Measurements from ENCODE around the gene RABL2A.
"Not testable (repeated sequence)": the region's sequence is repeated elsewhere in the genome, so short reads cannot be mapped to it uniquely, and the experiment has no call there.

RABL2A gene

DNA sequence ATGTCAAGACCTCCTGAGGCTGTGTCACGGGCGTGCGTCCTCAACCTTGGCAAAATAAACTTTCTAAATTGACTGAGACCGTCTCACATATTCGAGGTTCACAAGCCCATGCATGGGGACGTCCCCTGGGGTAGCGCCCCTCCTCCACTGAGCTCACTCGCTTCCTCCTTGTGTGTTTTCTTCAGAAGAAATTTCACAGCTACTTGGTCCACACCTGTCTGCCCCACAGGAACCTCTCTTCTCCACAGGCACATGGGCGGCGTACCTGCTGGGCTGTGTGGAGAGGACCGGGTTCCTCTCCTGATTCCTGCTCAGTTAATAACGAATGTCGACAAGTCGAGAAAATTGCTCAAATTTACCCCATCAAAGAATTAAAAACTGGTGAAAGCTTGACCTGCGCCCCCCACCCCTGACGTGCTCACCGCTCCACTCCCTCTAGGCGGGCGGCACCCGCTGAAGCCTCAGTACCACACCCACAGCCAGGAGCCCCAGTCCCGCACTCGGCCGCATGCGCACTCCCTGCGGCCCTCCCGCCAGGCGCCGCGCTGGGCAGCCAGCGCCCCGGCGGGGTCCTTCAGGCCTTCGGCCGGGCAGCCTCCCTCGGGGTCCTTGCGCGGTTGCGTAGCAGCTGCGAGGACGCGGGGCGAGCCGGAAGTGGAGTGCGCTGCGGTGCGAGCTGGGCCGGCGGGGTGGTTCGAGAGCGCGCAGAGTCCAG, at the start of gene RABL2A:
TSS of gene RABL2A (plus strand) at position 651 of the 715 bp plus-strand sequence. CDS start 1,341 bp downstream, outside the sequence.
- DNase-seq = peak; percentile 90

DNA sequence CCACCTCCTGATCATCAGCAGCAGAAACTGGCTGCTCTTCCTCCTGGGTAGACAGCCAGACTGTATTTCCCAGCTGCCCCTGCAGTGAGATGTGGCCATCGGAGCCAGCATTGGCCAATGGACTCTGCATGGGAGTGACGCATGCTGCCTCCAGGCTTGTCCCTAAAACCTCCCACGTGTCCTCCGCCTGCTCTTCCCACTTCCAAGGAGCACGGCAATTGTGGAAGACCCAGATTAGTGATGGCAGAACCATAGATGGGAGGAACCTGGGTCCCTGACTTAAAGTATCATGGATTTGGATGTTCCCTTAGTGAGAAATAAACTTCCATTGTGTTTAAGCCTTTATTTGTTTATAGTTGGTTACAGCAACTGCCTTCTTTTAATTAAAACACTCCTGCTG, 48.6 kb upstream of the RABL2A start:
- DNase-seq = not testable (repeated sequence)

DNA sequence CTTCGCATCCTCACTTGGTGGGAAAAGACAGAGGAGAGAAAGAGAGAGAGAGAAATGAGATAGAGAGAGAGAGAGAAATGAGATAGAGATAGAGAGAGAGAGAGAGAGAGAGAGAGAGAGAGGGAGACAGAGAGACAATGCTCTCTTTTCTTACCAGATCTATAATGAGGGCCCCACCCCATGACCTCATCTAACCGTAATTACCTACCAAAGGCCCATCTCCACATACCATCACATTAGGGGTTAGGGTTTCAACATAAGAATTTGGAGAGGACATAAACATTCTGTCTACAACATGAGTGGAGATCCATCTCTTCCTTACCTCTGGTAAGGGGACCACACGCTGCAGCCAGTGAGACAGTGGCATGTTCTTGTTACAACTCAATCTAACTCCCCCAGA, 44.6 kb upstream of the RABL2A start:
- not testable (repeated sequence) for DNase-seq

DNA sequence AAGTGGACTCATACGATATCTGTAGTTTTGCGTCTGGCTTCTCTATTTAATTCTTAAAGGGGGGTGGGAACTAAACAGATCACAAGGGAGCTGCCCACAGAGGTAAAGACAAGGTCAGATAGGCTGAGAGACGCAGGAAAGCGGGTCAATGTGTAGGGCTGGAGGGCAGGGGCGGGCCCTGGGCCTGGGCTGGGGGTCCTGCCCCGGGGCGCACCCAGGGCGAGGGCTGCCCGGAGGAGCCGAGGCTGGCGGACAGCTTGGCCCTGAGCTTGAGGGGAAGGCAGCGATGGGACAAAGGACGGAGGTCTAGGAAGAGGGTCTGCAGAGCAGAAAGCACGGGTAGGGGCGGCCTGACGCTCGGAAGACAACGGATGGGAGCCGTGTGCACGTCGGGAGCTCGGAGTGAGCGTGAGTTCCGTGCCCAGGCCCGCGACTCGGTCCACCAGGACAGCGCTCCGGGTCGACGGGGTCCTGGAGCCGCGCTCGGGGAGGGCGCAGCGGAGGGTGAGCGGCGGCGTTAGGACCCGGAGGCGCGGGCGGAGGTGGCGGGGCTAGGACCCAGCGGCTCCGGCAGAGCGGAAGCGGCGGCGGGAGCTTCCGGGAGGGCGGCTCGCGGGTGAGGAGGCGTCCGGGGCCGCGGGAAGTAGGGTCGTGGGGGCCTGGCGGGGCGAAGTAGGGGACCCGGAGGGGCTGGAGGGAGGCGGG, 43.4 kb upstream of the RABL2A start:
- peak; percentile 72 for DNase-seq

DNA sequence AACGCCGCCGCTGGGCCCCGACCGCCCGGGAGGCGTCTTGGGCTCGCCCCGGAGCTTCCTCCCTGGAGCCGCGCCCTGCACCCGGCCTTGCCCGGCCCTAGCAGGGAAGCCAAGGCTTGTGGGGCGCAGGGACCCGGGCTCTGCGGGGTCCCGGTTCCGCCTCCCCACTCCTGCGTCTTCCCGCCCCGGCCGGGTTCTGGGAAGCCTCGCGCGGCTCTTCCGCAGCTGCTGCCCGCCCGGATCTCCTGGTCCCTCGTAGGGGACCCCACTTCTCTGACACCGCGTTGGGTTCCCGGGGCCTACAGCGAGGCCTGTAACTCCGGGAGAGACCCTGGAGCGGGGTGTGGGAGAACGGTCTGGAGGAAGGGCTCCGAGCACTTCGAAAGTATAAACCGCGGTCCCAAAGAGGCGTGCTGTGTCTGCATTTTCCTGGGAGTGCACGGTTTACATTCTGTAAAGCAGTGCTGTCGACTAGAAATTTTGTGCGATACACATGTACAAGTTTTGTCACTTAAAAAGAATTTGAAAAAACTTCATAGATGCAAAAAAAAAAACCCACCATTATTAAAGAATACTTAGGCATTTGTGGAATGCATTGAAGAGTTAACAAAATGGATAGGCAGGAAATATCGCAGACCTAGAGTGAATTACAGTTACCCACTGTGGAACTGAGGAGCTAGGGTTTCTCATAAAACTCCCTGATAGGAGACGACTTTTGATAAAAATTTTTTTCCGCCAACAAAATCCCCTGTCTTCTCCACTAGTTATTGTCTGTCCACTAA, 42.6 kb upstream of the RABL2A start:
- DNase-seq = not testable (repeated sequence)

DNA sequence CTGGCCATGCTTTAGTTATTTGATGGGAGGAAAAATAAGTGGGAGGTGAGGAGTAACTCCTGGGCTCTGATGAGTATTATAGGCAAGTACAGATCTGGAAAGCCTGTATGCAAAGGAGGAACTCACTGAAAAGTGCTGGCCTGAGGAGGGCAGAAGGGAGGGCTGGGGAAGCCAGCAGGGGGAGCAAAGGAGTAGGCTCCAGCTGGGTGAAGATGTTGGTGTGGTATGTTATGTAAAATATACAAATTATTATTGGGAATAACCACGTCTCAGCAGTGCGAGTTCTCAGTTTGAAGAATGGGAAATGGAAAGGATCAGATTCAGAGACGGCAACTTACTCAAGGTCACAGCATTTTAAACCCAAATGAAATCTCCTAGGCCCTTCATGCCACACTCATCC, 39.9 kb upstream of the RABL2A start:
- peak; percentile 64 for DNase-seq

DNA sequence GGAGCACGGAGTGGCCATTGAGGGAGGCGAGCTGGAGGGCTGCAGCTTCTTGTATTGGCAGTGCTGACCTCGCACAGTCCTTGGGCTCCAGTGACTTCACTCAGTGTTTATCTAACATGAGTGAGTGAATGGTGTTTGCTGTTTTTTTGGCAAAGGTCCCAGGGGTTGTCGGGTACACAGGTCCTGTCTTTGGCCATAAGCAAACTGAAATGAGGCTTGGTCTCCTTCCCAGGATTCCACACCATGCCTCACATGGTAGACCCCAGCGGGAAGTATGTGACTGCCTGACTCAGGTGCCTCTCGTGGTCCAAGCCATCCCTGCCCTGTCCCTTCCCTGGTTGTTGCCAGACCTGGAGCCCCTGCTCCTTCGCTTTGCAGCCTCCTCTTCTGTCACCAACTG, 37.5 kb upstream of the RABL2A start:
- not testable (repeated sequence) for DNase-seq

DNA sequence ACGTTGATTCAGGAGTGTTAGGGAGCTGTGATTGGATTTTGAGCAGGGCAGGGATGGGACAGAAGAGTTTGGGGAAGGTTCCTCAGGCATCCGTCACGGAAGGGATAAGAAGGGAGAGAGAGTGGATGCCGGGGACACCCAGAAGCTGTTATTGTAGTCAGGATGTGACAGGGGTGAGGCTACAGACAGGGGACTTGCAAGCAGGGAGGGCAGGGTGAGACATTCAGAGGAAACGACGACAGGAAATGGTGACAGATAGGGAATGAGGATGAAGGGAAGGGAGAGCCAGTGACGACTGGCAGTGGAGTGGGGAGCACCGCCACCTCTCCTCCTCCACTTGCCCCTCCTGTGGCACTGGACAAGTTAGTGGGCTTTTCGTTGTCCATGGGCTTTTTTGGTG, 35.1 kb upstream of the RABL2A start:
- not testable (repeated sequence) for DNase-seq

DNA sequence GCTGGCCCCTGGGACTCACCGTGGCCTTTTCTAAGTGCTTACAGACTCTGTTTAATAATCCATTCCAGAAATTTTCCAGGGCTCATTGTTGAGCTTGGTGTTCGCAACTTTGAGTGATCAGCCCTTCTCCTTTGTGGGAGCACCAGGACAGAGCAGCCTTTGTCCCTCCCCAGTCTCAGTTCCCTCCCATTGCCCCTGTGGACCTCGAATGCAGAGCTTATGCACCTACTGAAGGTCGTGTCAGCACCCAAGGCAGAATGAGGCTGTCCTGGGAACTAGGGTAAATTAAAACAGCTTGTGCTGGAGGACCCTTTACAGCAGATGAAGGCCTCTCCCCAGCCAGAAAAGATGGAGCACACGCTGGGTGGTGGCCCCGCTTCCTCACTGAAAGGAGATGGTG, 33.8 kb upstream of the RABL2A start:
- not testable (repeated sequence) for DNase-seq

DNA sequence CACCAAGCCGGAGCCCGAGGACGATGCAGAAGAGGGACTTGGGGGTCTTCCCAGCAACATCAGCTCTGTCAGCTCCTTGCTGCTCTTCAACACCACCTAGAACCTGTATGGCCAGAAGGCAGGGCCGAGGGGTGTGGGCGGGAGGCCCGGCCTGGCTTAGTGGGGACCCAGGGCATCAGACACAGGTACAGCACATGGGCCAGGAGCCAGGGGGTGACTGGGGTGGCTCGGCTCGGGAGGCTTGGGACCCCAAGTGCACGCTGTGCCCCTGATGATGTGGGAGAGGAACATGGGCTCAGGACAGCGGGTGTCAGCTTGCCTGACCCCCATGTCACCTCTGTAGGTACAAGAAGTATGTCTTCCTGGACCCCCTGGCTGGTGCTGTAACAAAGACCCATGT, 31.3 kb upstream of the RABL2A start:
- DNase-seq = not testable (repeated sequence)

DNA sequence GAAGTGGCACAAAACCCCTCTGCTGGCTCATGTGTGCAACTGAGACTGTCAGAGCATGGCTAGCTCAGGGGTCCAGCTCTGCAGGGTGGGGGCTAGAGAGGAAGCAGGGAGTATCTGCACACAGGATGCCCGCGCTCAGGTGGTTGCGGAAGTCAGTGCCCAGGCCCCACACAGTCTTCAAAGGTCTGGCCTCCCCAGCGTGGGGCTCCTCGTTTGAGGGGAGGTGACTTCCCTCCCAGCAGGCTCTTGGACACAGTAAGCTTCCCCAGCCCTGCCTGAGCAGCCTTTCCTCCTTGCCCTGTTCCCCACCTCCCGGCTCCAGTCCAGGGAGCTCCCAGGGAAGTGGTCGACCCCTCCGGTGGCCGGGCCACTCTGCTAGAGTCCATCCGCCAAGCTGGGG, 29.9 kb upstream of the RABL2A start:
- DNase-seq = not testable (repeated sequence)

DNA sequence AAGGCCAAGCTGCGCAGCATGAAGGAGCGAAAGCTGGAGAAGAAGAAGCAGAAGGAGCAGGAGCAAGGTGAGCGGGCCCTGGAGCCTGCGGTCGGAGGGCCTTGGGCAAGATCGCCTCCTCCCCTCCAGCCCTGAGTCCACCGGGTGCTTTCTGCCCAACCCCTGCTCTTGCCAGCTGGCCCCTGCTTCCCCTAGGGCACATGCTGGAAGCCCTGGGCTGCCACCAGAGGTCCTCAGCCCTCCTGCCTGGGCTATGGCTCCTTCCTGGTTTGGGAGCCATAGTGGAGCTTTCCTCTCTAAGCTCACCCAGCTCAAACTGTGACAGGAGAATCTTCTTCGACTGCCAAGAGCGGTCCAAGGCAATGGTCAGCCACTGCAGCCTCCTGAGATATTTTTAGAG, 29.5 kb upstream of the RABL2A start:
- DNase-seq = not testable (repeated sequence)

DNA sequence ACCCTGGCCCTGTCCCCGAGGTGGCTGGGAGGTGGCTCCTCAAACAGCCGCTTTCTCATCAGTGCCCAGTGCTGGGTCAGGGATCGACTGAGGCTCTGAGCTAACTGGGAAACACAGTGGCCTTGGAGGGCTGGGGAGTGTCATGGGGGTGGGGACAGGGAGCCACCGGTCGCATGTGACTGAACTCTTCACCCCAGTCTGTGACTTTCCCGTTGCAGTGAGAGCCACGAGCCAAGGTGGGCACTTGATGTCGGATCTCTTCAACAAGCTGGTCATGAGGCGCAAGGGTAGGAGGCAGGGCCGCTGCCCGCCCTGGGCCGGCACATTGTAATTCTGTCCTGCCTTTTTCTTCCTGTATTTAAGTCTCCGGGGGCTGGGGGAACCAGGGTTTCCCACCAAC, 28.9 kb upstream of the RABL2A start:
- DNase-seq = not testable (repeated sequence)

DNA sequence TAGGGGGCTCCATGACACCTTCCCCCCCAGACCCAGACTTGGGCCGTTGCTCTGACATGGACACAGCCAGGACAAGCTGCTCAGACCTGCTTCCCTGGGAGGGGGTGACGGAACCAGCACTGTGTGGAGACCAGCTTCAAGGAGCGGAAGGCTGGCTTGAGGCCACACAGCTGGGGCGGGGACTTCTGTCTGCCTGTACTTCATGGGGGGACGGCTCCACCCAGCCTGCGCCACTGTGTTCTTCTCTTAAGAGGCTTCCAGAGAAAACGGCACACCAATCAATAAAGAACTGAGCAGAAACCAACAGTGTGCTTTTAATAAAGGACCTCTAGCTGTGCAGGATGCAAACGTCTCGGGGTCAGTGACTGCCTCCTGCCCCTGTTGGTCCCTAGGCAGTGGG, 28.3 kb upstream of the RABL2A start:
- not testable (repeated sequence) for DNase-seq

DNA sequence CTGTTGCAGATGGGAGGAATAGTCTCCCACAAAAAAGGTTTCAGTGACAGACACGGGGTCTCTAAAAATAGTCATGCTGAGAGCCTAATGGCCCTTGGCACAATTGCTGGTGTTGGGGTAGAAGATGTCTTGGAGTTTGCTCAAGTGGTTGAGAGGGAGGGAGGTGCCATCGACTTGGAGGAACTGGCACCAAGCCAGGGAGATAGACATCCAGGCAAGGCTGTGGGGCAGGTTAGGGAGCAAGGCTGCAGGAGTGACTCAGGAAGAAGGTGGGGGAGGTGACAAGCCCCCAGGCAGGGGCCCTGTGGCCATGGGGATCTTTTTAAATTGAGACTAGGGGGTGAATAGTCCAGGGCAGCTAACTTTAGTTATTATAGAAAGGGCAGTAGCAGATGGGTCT, 27.9 kb upstream of the RABL2A start:
- DNase-seq = not testable (repeated sequence)

DNA sequence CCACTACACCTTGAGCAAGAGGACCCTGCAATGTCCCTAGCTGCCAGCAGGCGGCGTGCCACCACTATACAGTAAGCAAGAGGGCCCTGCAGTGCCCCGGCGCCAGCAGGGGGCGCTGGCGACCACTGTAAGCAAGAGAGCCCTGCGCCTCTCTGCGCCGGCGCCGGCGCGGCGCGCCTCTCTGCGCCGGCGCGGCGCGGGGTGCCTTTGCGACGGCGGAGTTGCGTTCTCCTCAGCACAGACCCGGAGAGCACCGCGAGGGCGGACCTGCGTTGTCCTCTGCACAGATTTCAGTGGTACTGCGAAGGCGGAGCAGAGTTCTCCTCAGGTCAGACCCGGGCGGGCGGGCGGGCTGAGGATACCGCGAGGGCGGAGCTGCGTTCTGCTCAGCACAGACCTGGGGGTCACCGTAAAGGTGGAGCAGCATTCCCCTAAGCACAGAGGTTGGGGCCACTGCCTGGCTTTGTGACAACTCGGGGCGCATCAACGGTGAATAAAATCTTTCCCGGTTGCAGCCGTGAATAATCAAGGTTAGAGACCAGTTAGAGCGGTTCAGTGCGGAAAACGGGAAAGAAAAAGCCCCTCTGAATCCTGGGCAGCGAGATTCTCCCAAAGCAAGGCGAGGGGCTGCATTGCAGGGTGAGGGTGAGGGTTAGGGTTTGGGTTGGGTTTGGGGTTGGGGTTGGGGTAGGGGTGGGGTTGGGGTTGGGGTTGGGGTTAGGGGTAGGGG, 24.9 kb upstream of the RABL2A start:
- peak; percentile 19 for DNase-seq

DNA sequence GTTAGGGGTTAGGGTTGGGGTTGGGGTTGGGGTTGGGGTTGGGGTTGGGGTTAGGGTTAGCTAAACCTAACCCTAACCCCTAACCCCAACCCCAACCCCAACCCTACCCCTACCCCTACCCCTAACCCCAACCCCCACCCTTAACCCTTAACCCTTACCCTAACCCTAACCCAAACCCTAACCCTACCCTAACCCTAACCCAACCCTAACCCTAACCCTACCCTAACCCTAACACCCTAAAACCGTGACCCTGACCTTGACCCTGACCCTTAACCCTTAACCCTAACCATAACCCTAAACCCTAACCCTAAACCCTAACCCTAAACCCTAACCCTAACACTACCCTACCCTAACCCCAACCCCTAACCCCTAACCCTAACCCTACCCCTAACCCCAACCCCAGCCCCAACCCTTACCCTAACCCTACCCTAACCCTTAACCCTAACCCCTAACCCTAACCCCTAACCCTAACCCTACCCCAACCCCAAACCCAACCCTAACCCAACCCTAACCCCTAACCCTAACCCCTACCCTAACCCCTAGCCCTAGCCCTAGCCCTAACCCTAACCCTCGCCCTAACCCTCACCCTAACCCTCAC, 24.1 kb upstream of the RABL2A start:
- no peak for DNase-seq

DNA sequence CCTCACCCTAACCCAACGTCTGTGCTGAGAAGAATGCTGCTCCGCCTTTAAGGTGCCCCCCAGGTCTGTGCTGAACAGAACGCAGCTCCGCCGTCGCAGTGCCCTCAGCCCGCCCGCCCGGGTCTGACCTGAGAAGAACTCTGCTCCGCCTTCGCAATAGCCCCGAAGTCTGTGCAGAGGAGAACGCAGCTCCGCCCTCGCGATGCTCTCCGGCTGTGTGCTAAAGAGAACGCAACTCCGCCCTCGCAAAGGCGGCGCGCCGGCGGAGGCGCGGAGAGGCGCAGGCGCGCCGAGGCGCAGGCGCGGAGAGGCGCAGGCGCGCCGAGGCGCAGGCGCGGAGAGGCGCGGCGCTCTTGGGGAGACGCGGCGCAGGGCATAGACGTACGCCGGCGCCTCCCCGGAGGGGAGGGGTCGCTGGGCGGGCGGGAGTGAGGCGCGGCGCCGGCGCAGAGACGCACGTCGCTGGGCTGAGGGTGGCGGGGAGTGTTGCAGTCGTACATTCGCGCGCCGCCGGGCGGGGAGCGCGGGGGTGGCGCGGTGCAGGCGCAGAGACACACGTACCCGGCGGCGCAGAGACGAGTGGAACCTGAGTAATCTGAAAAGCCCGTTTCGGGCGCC, 23.5 kb upstream of the RABL2A start:
- peak; percentile 89 for DNase-seq

DNA sequence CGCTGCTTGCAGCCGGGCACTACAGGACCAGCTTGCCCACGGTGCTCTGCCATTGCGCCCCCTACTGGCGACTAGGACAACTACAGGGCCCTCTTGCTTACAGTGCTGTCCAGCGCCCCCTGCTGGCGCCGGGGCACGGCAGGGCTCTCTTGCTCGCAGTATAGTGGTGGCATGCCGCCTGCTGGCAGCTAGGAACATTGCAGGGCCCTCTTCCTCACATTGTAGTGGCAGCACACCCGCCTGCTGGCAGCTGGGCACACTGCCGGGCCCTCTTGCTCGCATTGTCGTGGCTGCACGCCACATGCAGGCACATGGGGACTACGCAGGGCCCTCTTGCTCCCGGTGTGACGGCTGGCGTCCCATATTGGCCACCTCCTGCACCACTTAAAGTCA, 23.0 kb upstream of the RABL2A start:
- peak; percentile 95 for DNase-seq

DNA sequence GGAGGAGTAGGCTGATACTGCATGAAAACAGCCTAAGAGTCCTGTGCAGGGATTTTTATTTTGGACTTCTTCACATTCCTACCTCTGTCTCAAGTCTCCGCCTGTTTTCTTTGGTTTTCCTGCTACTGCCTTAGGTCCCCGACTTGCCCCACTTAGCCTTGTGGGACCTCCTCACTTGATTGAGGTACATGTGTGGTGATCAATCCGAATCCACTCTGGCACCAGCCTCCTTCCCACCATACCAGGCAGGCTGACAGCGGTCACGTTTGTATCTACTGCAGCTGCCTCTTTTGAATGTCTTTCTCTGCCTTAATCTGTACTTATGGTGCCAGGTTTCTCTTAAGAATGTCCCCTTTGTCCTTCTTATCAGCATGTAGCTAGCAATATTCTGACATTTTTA, 22.4 kb upstream of the RABL2A start:
- DNase-seq = not testable (repeated sequence)

DNA sequence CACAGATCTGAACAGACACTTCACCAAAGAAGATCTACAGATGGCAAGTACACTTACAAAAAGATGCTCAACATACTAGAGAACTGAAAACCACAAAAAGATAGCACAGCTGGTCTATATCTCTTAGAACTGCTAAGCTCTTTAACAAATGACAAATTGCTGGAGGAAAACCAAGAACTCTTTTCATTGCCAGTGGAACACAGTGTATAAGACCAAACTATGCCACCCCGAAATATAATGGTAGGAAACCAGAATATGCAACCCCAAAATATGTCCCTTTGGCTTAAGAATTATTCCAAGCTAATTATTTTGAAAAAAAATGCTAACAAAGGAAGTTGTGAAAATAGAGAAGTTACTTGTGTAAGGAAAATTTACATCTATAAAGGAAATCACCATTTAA, 21.0 kb upstream of the RABL2A start:
- not testable (repeated sequence) for DNase-seq

DNA sequence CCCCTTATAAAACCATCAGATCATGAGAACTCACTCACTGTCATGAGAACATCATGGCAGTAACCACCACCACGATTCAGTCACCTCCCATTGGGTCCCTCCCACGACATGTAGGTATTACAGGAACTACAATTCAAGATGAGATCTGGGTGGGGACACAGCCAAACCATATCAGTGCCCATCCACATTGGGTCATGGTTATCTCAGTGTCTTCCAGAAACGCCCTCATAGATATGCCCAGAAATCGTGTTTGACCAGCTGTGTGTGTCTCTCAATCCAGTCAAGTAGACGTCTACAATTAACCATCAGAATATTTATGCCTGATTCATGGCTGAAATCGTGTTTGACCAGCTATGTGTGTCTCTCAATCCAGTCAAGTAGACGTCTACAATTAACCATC, 17.2 kb upstream of the RABL2A start:
- DNase-seq = not testable (repeated sequence)

All from CD4-positive, alpha-beta T cell treated with Interleukin-4 for 4 hours (primary cell).